DND-41 (cell line): ENCODE results near the gene FSHR.

ENCODE experiments used
- EZH2 ChIP-seq: IDR thresholded peaks from 3 replicates; pipeline ENCODE4 v1.6.1; 2012; ENCODE audit warnings: borderline replicate concordance, low read depth, mild to moderate bottlenecking, moderate library complexity, low read length, inconsistent platforms; ENCODE audit not compliant: severe bottlenecking
- TF ChIP-seq, protein P1 (sequence below): IDR thresholded peaks from 2 replicates; pipeline ENCODE4 v1.5.1; 2012; ENCODE audit warnings: borderline replicate concordance, low read length, moderate library complexity, mild to moderate bottlenecking; ENCODE audit not compliant: poor library complexity, severe bottlenecking; ENCODE audit errors: extremely low read depth

- TF ChIP-seq, protein P1, sequence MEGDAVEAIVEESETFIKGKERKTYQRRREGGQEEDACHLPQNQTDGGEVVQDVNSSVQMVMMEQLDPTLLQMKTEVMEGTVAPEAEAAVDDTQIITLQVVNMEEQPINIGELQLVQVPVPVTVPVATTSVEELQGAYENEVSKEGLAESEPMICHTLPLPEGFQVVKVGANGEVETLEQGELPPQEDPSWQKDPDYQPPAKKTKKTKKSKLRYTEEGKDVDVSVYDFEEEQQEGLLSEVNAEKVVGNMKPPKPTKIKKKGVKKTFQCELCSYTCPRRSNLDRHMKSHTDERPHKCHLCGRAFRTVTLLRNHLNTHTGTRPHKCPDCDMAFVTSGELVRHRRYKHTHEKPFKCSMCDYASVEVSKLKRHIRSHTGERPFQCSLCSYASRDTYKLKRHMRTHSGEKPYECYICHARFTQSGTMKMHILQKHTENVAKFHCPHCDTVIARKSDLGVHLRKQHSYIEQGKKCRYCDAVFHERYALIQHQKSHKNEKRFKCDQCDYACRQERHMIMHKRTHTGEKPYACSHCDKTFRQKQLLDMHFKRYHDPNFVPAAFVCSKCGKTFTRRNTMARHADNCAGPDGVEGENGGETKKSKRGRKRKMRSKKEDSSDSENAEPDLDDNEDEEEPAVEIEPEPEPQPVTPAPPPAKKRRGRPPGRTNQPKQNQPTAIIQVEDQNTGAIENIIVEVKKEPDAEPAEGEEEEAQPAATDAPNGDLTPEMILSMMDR = no peak
- no peak for TF ChIP-seq EZH2
Measured at GRCh38 chr2:49131801-49132200, 22.5 kb downstream of the FSHR start.
